ENCODE data around the gene CACNB2.

CACNB2 gene

GRCh38 chr10:18469125-18469524 is 328.9 kb downstream of the CACNB2 start:
- no peak for DNase-seq

- no peak for DNase-seq
These were observed 332.8 kb downstream of the CACNB2 start for GRCh38 chr10:18472977-18473376.

- DNase-seq, result no peak
These were observed 333.3 kb downstream of the CACNB2 start for GRCh38 chr10:18473424-18474117.

- no peak for DNase-seq
These were observed 333.9 kb downstream of the CACNB2 start for GRCh38 chr10:18474118-18474455.

GRCh38 chr10:18476076-18476647 is 335.9 kb downstream of the CACNB2 start:
- no peak for DNase-seq

- DNase-seq, result no peak
These were observed 338.1 kb downstream of the CACNB2 start for GRCh38 chr10:18478354-18478753.

GRCh38 chr10:18479502-18479901 is 339.3 kb downstream of the CACNB2 start:
- DNase-seq, result no peak

GRCh38 chr10:18483516-18484186 is 343.4 kb downstream of the CACNB2 start:
- no peak for DNase-seq

- no peak for DNase-seq
These were observed 346.2 kb downstream of the CACNB2 start for GRCh38 chr10:18486438-18486837.

GRCh38 chr10:18490755-18491154 is 350.5 kb downstream of the CACNB2 start:
- DNase-seq, result no peak

GRCh38 chr10:18497806-18498369 is 357.7 kb downstream of the CACNB2 start:
- no peak for DNase-seq

- DNase-seq, result no peak
These were observed 358.8 kb downstream of the CACNB2 start for GRCh38 chr10:18498998-18499397.

- DNase-seq, result no peak
These were observed 360.4 kb downstream of the CACNB2 start for GRCh38 chr10:18500576-18500975.

- DNase-seq, result no peak
These were observed 361.0 kb downstream of the CACNB2 start for GRCh38 chr10:18501198-18501597.

GRCh38 chr10:18501629-18502028 is 361.4 kb downstream of the CACNB2 start:
- no peak for DNase-seq

- no peak for DNase-seq
These were observed 363.9 kb downstream of the CACNB2 start for GRCh38 chr10:18504161-18504560.

GRCh38 chr10:18505456-18506118 is 365.4 kb downstream of the CACNB2 start:
- DNase-seq, result no peak

GRCh38 chr10:18508587-18508986 is 368.4 kb downstream of the CACNB2 start:
- DNase-seq, result no peak

- no peak for DNase-seq
These were observed 374.3 kb downstream of the CACNB2 start for GRCh38 chr10:18514537-18514936.

GRCh38 chr10:18516851-18517250 is 376.6 kb downstream of the CACNB2 start:
- no peak for DNase-seq

- no peak for DNase-seq
These were observed 382.8 kb downstream of the CACNB2 start for GRCh38 chr10:18523025-18523424.

- no peak for DNase-seq
These were observed 383.6 kb downstream of the CACNB2 start for GRCh38 chr10:18523858-18524257.

- no peak for DNase-seq
These were observed 387.5 kb downstream of the CACNB2 start for GRCh38 chr10:18527687-18528086.

GRCh38 chr10:18528292-18528691 is 388.1 kb downstream of the CACNB2 start:
- DNase-seq, result no peak
